GM23338 (cell line): ENCODE measurements around the gene TCF7L2. TPM values are rescaled to one million over a fixed set of nuclear protein-coding genes. Genes with fewer than 3 reads are reported as not detected.

Source experiments
- ATAC-seq: fragments of 200-7000 bp; cut with Tn5 transposase; 3 replicates; pipeline ENCODE4 v1.9.1; 2020
- DNase-seq: peaks from one replicate; pipeline ENCODE4 v3.0.0-alpha.2; 2015; ENCODE audit warnings: low spot score
- H2AFZ ChIP-seq: fragments of 200-600 bp; sonication (generic); 2 replicates; pipeline ENCODE4 v1.8.0; 2016; ENCODE audit warnings: antibody characterized with exemption, mild to moderate bottlenecking, moderate library complexity
- H3F3A ChIP-seq: fragments of 200-600 bp; sonication (generic); replicated peaks from 2 replicates; pipeline ENCODE4 v1.8.0; 2017; ENCODE audit warnings: antibody characterized with exemption, mixed run types, low read depth
- H3K27ac ChIP-seq: fragments of 200-600 bp; sonication (generic); 2 replicates; pipeline ENCODE4 v1.6.1; 2016; ENCODE audit warnings: low read depth
- H3K27me3 ChIP-seq: fragments of 200-600 bp; sonication (generic); 2 replicates; pipeline ENCODE4 v1.8.0; 2016; ENCODE audit warnings: mild to moderate bottlenecking, mixed run types, moderate library complexity; ENCODE audit not compliant: insufficient read depth
- H3K36me3 ChIP-seq: fragments of 200-600 bp; sonication (generic); 2 replicates; pipeline ENCODE4 v1.8.0; 2016; ENCODE audit warnings: mild to moderate bottlenecking; ENCODE audit not compliant: insufficient read depth
- H3K4me1 ChIP-seq: fragments of 200-600 bp; sonication (generic); 2 replicates; pipeline ENCODE4 v1.8.0; 2016; ENCODE audit warnings: mild to moderate bottlenecking, moderate library complexity; ENCODE audit not compliant: insufficient read depth
- H3K4me2 ChIP-seq: fragments of 200-600 bp; sonication (generic); 2 replicates; pipeline ENCODE4 v1.7.1; 2017; ENCODE audit warnings: mixed run types
- H3K4me3 ChIP-seq: fragments of 200-600 bp; sonication (generic); 2 replicates; pipeline ENCODE4 v1.6.1; 2016; ENCODE audit warnings: mixed run types
- H3K79me2 ChIP-seq: fragments of 200-600 bp; sonication (generic); replicated peaks from 2 replicates; pipeline ENCODE4 v1.8.0; 2017; ENCODE audit warnings: mild to moderate bottlenecking; ENCODE audit not compliant: insufficient read depth
- H3K9me2 ChIP-seq: fragments of 200-600 bp; sonication (generic); 2 replicates; pipeline ENCODE4 v1.8.0; 2017; ENCODE audit not compliant: insufficient read depth
- H4K20me1 ChIP-seq: fragments of 200-600 bp; sonication (generic); replicated peaks from 2 replicates; pipeline ENCODE4 v1.8.0; 2017; ENCODE audit warnings: mild to moderate bottlenecking; ENCODE audit not compliant: insufficient read depth
- H3K27ac Mint-ChIP-seq: 2 replicates; pipeline ENCODE4 v1.8.0; 2020; ENCODE audit warnings: inconsistent platforms, mild to moderate bottlenecking, moderate library complexity, mixed read lengths
- H3K27me3 Mint-ChIP-seq: 3 replicates; pipeline ENCODE4 v1.8.0; 2022; ENCODE audit warnings: low read depth, mild to moderate bottlenecking, moderate library complexity, mixed read lengths, inconsistent platforms; ENCODE audit not compliant: insufficient read depth, poor library complexity
- H3K36me3 Mint-ChIP-seq: 3 replicates; pipeline ENCODE4 v1.8.0; 2021; ENCODE audit warnings: low read depth, mild to moderate bottlenecking, inconsistent platforms, moderate library complexity, mixed read lengths
- H3K4me1 Mint-ChIP-seq: 3 replicates; pipeline ENCODE4 v1.8.0; 2020; ENCODE audit warnings: mild to moderate bottlenecking, inconsistent platforms, mixed read lengths
- H3K4me3 Mint-ChIP-seq: 3 replicates; pipeline ENCODE4 v1.8.0; 2021; ENCODE audit warnings: moderate library complexity, mild to moderate bottlenecking, inconsistent platforms, mixed read lengths
- H3K9me3 Mint-ChIP-seq: 3 replicates; pipeline ENCODE4 v1.8.0; 2020; ENCODE audit warnings: moderate library complexity, mild to moderate bottlenecking, inconsistent platforms, mixed read lengths
- CTCF ChIP-seq, 2 experiments: fragments of 200-600 bp in 1 of 2; sonication (generic) in 1 of 2; conservative IDR thresholded peaks; 2 replicates each; pipeline versions ENCODE4 v1.5.1 to v1.6.1; 2016 to 2017; ENCODE audit warnings: antibody characterized with exemption in 2 of 2, low read depth in 2 of 2, mild to moderate bottlenecking in 2 of 2, moderate library complexity in 1 of 2
- ZNF462 ChIP-seq: fragments of 250-450 bp; sonication (Bioruptor Pico); IDR thresholded peaks from 2 replicates; pipeline ENCODE4 v1.5.0; 2020; ENCODE audit warnings: mild to moderate bottlenecking, moderate library complexity
- polyA plus RNA-seq: library from polyadenylated mRNA; unstranded; fragments of >200 nt; fragmentation: Nextera tagmentation; extraction: Ambion mirVana; gene quantifications from 2 replicates; pipeline ENCODE4 v1.2.1, GENCODE V29; 2016
- total RNA-seq: library from RNA; depleted of rRNA; stranded (reverse); fragments of >200 nt; shearing (Covaris generic); gene quantifications from 2 replicates; pipeline ENCODE4 v1.2.3, GENCODE V29; 2014

The TCF7L2 gene
- total and polyA plus RNA-seq, 2 experiments from 2014 or later: 32.2 to 80.8 TPM

- Mint-ChIP-seq H3K27me3 (peaks cover 13% of the 10 kb centered on the region), H3K4me1 (peaks cover 62% of the 10 kb centered on the region)
Observed at GRCh38 chr10:113108194-113108835, 158.3 kb downstream of the TCF7L2 start.

More at GRCh38 chr10:113108194-113108835, 158.3 kb downstream of the TCF7L2 start:
- H3K27ac Mint-ChIP-seq: no peak overlapping the region
- no peak overlapping the region for H3K4me3 ChIP-seq
- H3K27me3 ChIP-seq: no peaks in the 10 kb centered on the region
- no peak overlapping the region for H3K4me3 Mint-ChIP-seq
- peaks cover 26% of the 10 kb centered on the region; the same call in 2 of the 3 replicates for H3K36me3 Mint-ChIP-seq
- H3K79me2 ChIP-seq: peaks cover 80% of the 10 kb centered on the region
- H3K36me3 ChIP-seq: no peaks in the 10 kb centered on the region
- peak overlapping the region; percentile 40 for H3K27ac ChIP-seq
- H3K4me2 ChIP-seq: peak overlapping the region; percentile 50
- no peaks in the 10 kb centered on the region for H3K9me3 Mint-ChIP-seq
- H3K9me2 ChIP-seq: no peaks in the 10 kb centered on the region
- peak; percentile 93 for ATAC-seq
- peaks cover 22% of the 10 kb centered on the region for H3K4me1 ChIP-seq
- peak; percentile 91 for DNase-seq
- H2AFZ ChIP-seq: no peak overlapping the region
- H3F3A ChIP-seq: peaks cover 6% of the 10 kb centered on the region
- TF ChIP-seq ZNF462 (CRISPR knock-in tag): no peak; the same call in 1 of the 2 replicates
- TF ChIP-seq CTCF (conservative IDR thresholded peaks at IDR 0.05; ENCODE audit: low read depth in 2 of 2): peak; percentile 82 to 93
- H4K20me1 ChIP-seq: peaks cover 37% of the 10 kb centered on the region
